Spleen (tissue), 7 donors: Measurements from ENCODE around the gene NCOA1.

Source experiments
- POLR2A ChIP-seq, 3 donors: fragments of 450-650 bp; IDR thresholded peaks; one replicate each; pipeline ENCODE4 v1.5.1; 2017; ENCODE audit warnings: antibody characterized with exemption in 3 of 3, mild to moderate bottlenecking in 1 of 3
- TF ChIP-seq, protein P1 (sequence below), 11 experiments: fragments of 200-600 bp in 7 of 11; fragments of 450-650 bp in 4 of 11; sonication (generic) in 4 of 11; IDR thresholded peaks in 8 of 11; conservative IDR thresholded peaks in 3 of 11; 1 replicate in 7 of 11; 2 replicates in 4 of 11; pipeline versions ENCODE4 v1.4.0 to v1.8.0; 2016 to 2021; ENCODE audit warnings: antibody characterized with exemption in 11 of 11, inconsistent platforms in 4 of 11, mild to moderate bottlenecking in 1 of 11
- donor health status: DM: no; HTN: no; CAD: no; lungs with moderate emphysema.
- donor health status: DM: no; HTN: no; CAD: no.
- donor health status: DM: no; HTN: no; CAD: no.

DNA sequence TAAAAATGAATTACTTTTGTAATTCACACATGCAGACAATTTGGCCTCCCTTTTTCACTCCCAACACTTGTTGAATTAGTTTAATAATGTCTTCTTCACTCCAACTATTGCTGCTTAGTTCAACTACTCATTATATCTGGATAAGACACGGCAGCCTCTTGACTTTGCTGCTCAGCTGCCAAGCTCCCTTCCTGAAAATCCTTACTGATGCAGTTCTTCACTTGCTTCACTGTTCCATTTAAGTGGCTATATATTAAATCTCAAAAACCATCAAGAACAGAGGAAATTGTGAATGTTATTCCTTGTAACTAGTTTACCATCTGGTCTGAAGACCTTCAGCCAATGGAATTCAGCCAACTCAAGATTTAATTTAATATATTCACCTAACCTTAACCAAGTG is 127.1 kb downstream of the NCOA1 start:
- TF ChIP-seq POLR2A (IDR thresholded peaks at IDR 0.05), result no peak
- TF ChIP-seq, protein P1, sequence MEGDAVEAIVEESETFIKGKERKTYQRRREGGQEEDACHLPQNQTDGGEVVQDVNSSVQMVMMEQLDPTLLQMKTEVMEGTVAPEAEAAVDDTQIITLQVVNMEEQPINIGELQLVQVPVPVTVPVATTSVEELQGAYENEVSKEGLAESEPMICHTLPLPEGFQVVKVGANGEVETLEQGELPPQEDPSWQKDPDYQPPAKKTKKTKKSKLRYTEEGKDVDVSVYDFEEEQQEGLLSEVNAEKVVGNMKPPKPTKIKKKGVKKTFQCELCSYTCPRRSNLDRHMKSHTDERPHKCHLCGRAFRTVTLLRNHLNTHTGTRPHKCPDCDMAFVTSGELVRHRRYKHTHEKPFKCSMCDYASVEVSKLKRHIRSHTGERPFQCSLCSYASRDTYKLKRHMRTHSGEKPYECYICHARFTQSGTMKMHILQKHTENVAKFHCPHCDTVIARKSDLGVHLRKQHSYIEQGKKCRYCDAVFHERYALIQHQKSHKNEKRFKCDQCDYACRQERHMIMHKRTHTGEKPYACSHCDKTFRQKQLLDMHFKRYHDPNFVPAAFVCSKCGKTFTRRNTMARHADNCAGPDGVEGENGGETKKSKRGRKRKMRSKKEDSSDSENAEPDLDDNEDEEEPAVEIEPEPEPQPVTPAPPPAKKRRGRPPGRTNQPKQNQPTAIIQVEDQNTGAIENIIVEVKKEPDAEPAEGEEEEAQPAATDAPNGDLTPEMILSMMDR (IDR thresholded peaks at IDR 0.05 in 8 of 11, conservative IDR thresholded peaks at IDR 0.05 in 3 of 11), result no peak
